GM19193 (cell line): ENCODE data around the gene PSG6.
"Not testable (repeated sequence)": the region's sequence is repeated elsewhere in the genome, so short reads cannot be mapped to it uniquely, and the experiment has no call there.

Source experiments
- POLR2A ChIP-seq: IDR thresholded peaks from 4 replicates; pipeline ENCODE4 v1.6.1; 2011; ENCODE audit not compliant: insufficient read depth, insufficient read length; ENCODE audit errors: extremely low read depth

PSG6 gene

GRCh38 chr19:42917634-42918033 lies at the start of gene PSG6:
TSS of gene PSG6 (minus strand) at chr19:42917894. CDS start at chr19:42917792, 102 bp downstream.
- not testable (repeated sequence) for TF ChIP-seq POLR2A

GRCh38 chr19:42965176-42965575 lies 47.5 kb upstream of the PSG6 start:
- TF ChIP-seq POLR2A: no peak

GRCh38 chr19:42961119-42961518 lies 43.4 kb upstream of the PSG6 start:
- no peak for TF ChIP-seq POLR2A

GRCh38 chr19:42942187-42942789 lies 24.6 kb upstream of the PSG6 start:
- no peak for TF ChIP-seq POLR2A

GRCh38 chr19:42937107-42937506 lies 19.4 kb upstream of the PSG6 start, which contains the start of gene PSG7:
TSS of gene PSG7 (minus strand) at chr19:42937207. CDS start at chr19:42937076, 131 bp downstream.
- not testable (repeated sequence) for TF ChIP-seq POLR2A

- no peak for TF ChIP-seq POLR2A
Measured at GRCh38 chr19:42928896-42929295, 11.2 kb upstream of the PSG6 start.

GRCh38 chr19:42926781-42927180 lies 9.1 kb upstream of the PSG6 start:
- TF ChIP-seq POLR2A: no peak

- TF ChIP-seq POLR2A: no peak
Measured at GRCh38 chr19:42919757-42920079, 2.0 kb upstream of the PSG6 start.

GRCh38 chr19:42879613-42880012 lies 38.1 kb downstream of the PSG6 start, which contains the start of gene PSG1:
TSS of gene PSG1 (minus strand) at chr19:42879713. CDS start at chr19:42879581, 132 bp downstream.
- no peak for TF ChIP-seq POLR2A

- no peak for TF ChIP-seq POLR2A
Measured at GRCh38 chr19:42872608-42873007, 45.1 kb downstream of the PSG6 start.

GRCh38 chr19:42857544-42857867 lies 60.2 kb downstream of the PSG6 start:
- TF ChIP-seq POLR2A: no peak
